Large intestine (tissue), 12 donors: ENCODE data around the gene ATL3. TPM values are rescaled to one million over a fixed set of nuclear protein-coding genes. Genes with fewer than 3 reads are reported as not detected.

Experiments
- DNase-seq, 2 donors: peaks; one replicate each; pipeline versions ENCODE4 v3.0.0 to v3.0.0-alpha.2; 2013
- H3K27ac ChIP-seq: one replicate; pipeline ENCODE4 v1.5.1; 2013; ENCODE audit warnings: low read length
- H3K27me3 ChIP-seq: 2 replicates; pipeline ENCODE4 v1.6.1; 2013; ENCODE audit warnings: low read length; ENCODE audit not compliant: control insufficient read depth, insufficient read depth
- H3K36me3 ChIP-seq: 2 replicates; pipeline ENCODE4 v1.6.1; 2013; ENCODE audit warnings: low read length; ENCODE audit not compliant: control insufficient read depth, insufficient read depth
- H3K4me1 ChIP-seq: one replicate; pipeline ENCODE4 v1.6.1; 2013; ENCODE audit warnings: low read length; ENCODE audit not compliant: control insufficient read depth, insufficient read depth
- H3K4me3 ChIP-seq: one replicate; pipeline ENCODE4 v1.5.1; 2013; ENCODE audit warnings: low read length
- H3K9me3 ChIP-seq: one replicate; pipeline ENCODE4 v1.6.1; 2013; ENCODE audit warnings: mild to moderate bottlenecking, low read depth, low read length, moderate library complexity; ENCODE audit not compliant: control insufficient read depth
- WGBS: methylation state at CpG from one replicate; pipeline ENCODE4 v1.1.5; 2013; ENCODE audit warnings: low lambda C conversion rate; ENCODE audit not compliant: insufficient coverage; 5-methylcytosine and 5-hydroxymethylcytosine counted together
- long read RNA-seq, 11 donors: transcript quantifications; one replicate each; lab custom pipeline, GENCODE V29; 2026
- polyA plus RNA-seq: library from polyadenylated mRNA; unstranded; fragments of 120-200 nt; gene quantifications from one replicate; pipeline ENCODE4 v1.2.1, GENCODE V29; 2013

Gene ATL3
- 10.9 TPM for polyA plus RNA-seq
- long read RNA-seq, donor 1 = 0 reads
- long read RNA-seq, donor 2, full-length matches to known transcripts = 5 of 5 reads
- long read RNA-seq, donor 2, partial matches to known transcripts = 0 of 5 reads
- long read RNA-seq, donor 2, other reads (novel, unspliced or antisense) = 0 of 5 reads
- long read RNA-seq, donor 3 = 0 reads
- long read RNA-seq, donor 4 = 0 reads
- long read RNA-seq, donor 5, full-length matches to known transcripts = 2 of 2 reads
- long read RNA-seq, donor 5, partial matches to known transcripts = 0 of 2 reads
- long read RNA-seq, donor 5, other reads (novel, unspliced or antisense) = 0 of 2 reads
- long read RNA-seq, donor 6, full-length matches to known transcripts = 1 of 1 reads
- long read RNA-seq, donor 6, partial matches to known transcripts = 0 of 1 reads
- long read RNA-seq, donor 6, other reads (novel, unspliced or antisense) = 0 of 1 reads
- long read RNA-seq, donor 7, full-length matches to known transcripts = 1 of 1 reads
- long read RNA-seq, donor 7, partial matches to known transcripts = 0 of 1 reads
- long read RNA-seq, donor 7, other reads (novel, unspliced or antisense) = 0 of 1 reads
- long read RNA-seq, donor 8, full-length matches to known transcripts = 2 of 2 reads
- long read RNA-seq, donor 8, partial matches to known transcripts = 0 of 2 reads
- long read RNA-seq, donor 8, other reads (novel, unspliced or antisense) = 0 of 2 reads
- long read RNA-seq, donor 9 = 0 reads
- long read RNA-seq, donor 10, full-length matches to known transcripts = 3 of 3 reads
- long read RNA-seq, donor 10, partial matches to known transcripts = 0 of 3 reads
- long read RNA-seq, donor 10, other reads (novel, unspliced or antisense) = 0 of 3 reads
- long read RNA-seq, donor 11, full-length matches to known transcripts = 1 of 1 reads
- long read RNA-seq, donor 11, partial matches to known transcripts = 0 of 1 reads
- long read RNA-seq, donor 11, other reads (novel, unspliced or antisense) = 0 of 1 reads

GRCh38 chr11:63671322-63672155 lies at the start of gene ATL3:
TSS of gene ATL3 (minus strand) at chr11:63671376. CDS start at chr11:63671335, 41 bp downstream.
- H3K9me3 ChIP-seq = peaks cover 7% of the 10 kb centered on the region
- peak within 1 kb of the TSS; percentile 66 for H3K4me3 ChIP-seq
- no peaks in the 10 kb centered on the region for H3K4me1 ChIP-seq
- no peaks in the 10 kb centered on the region for H3K36me3 ChIP-seq
- no CpG with 5 or more reads among the region's 69 CpGs for WGBS
- H3K27me3 ChIP-seq = no peaks in the 10 kb centered on the region
- peak within 1 kb of the TSS; percentile 45 for H3K27ac ChIP-seq
- peak; percentile 93 to 97 for DNase-seq

DNA sequence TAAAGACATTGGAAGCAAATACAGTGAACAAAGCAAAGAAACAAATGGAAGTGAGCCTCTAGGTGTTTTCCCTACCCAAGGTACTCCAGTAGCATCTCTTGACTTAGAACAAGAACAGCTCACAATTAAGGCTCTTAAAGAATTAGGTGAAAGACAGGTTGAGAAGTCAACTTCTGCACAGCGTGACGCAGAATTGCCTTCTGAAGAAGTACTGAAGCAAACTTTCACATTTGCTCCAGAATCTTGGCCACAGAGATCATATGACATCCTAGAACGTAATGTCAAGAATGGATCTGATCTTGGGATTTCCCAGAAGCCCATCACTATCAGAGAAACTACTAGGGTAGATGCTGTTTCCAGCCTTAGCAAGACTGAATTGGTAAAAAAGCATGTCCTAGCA lies 49.4 kb upstream of the ATL3 start:
- Histone ChIP-seq H3K9me3 (no peaks in the 10 kb centered on the region), H3K27me3 (no peaks in the 10 kb centered on the region), H3K4me1 (no peaks in the 10 kb centered on the region), H3K4me3 (no peak overlapping the region), H3K27ac (no peak overlapping the region), H3K36me3 (peaks cover 3% of the 10 kb centered on the region)
- no CpG with 5 or more reads among the region's 3 CpGs for WGBS
- DNase-seq = no peak

GRCh38 chr11:63719987-63720386 lies 48.8 kb upstream of the ATL3 start:
- H3K4me3 ChIP-seq = no peak overlapping the region
- no CpG with 5 or more reads among the region's 2 CpGs for WGBS
- H3K27ac ChIP-seq = no peak overlapping the region
- DNase-seq = no peak
- H3K27me3 ChIP-seq = no peaks in the 10 kb centered on the region
- peaks cover 3% of the 10 kb centered on the region for H3K36me3 ChIP-seq
- H3K9me3 ChIP-seq = no peaks in the 10 kb centered on the region
- H3K4me1 ChIP-seq = no peaks in the 10 kb centered on the region

DNA sequence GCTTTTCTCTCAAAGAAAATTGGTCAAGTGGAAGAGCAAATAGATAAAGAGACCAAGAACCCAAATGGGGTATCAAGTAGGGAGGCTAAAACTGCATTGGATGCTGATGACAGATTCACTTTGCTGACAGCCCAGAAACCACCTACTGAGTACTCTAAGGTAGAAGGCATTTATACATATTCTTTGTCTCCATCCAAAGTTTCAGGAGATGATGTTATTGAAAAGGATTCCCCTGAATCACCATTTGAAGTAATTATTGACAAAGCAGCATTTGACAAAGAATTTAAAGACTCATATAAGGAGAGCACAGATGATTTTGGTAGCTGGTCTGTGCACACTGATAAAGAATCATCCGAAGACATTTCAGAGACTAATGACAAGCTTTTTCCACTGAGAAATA lies 47.8 kb upstream of the ATL3 start:
- H3K36me3 ChIP-seq = peaks cover 4% of the 10 kb centered on the region
- WGBS = no CpG with 5 or more reads among the region's 1 CpG
- no peak overlapping the region for H3K27ac ChIP-seq
- H3K4me1 ChIP-seq = no peaks in the 10 kb centered on the region
- H3K9me3 ChIP-seq = no peaks in the 10 kb centered on the region
- no peaks in the 10 kb centered on the region for H3K27me3 ChIP-seq
- no peak for DNase-seq
- H3K4me3 ChIP-seq = no peak overlapping the region

- no peaks in the 10 kb centered on the region for H3K27me3 ChIP-seq
- H3K4me1 ChIP-seq = peaks cover under 1% of the 10 kb centered on the region
- no peaks in the 10 kb centered on the region for H3K9me3 ChIP-seq
- H3K27ac ChIP-seq = no peak overlapping the region
- no peak overlapping the region for H3K4me3 ChIP-seq
- DNase-seq = no peak
- H3K36me3 ChIP-seq = peaks cover 4% of the 10 kb centered on the region
Observed at GRCh38 chr11:63716046-63716445, 44.9 kb upstream of the ATL3 start.

DNA sequence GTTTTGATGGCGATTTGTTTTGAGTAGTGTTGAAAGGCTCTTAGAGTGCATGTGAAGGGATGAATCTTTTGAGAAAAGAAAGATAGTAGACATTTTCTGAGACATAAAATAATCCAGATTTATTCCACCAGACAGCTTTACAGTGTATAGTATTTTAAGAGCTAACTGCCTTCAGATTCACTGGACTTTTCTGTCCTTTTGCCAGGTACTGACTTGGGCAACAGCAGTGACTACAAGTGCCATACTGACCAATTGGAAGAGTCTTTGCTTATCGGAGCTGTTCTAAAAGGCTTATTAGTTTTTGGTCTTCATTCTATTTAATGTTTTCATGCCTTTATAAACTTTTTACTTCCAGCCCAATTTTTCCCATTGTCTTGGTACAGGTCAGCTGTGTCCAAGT lies 42.6 kb upstream of the ATL3 start:
- Histone ChIP-seq H3K36me3 (peaks cover 3% of the 10 kb centered on the region), H3K4me3 (no peak overlapping the region), H3K4me1 (peaks cover 6% of the 10 kb centered on the region), H3K27me3 (no peaks in the 10 kb centered on the region), H3K27ac (no peak overlapping the region), H3K9me3 (no peaks in the 10 kb centered on the region)
- DNase-seq = no peak
- WGBS = no CpG with 5 or more reads among the region's 2 CpGs

DNA sequence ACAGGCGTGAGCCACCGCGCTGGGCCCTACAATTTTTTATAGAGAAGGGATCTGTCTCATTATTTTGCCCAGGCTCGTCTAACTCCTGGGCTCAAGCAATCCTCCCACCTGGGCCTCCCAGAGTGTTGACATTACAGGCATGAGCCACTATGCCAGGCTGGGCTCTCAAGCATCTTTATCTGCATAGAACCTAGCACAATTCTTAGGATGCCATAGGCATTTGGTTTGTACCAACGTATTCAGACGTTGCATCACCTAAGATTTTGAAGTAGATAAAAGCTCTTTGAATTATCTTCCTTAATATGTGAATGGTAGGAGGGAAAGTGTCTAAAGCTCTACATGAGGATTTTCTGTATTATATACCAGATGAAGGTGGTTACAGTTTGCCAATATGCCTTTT lies 40.7 kb upstream of the ATL3 start:
- DNase-seq = no peak
- Histone ChIP-seq H3K9me3 (no peaks in the 10 kb centered on the region), H3K27ac (no peak overlapping the region), H3K36me3 (peaks cover 2% of the 10 kb centered on the region), H3K27me3 (no peaks in the 10 kb centered on the region), H3K4me1 (peaks cover 6% of the 10 kb centered on the region), H3K4me3 (no peak overlapping the region)
- WGBS = 80% methylated on average over 2 of the region's 6 CpGs

DNA sequence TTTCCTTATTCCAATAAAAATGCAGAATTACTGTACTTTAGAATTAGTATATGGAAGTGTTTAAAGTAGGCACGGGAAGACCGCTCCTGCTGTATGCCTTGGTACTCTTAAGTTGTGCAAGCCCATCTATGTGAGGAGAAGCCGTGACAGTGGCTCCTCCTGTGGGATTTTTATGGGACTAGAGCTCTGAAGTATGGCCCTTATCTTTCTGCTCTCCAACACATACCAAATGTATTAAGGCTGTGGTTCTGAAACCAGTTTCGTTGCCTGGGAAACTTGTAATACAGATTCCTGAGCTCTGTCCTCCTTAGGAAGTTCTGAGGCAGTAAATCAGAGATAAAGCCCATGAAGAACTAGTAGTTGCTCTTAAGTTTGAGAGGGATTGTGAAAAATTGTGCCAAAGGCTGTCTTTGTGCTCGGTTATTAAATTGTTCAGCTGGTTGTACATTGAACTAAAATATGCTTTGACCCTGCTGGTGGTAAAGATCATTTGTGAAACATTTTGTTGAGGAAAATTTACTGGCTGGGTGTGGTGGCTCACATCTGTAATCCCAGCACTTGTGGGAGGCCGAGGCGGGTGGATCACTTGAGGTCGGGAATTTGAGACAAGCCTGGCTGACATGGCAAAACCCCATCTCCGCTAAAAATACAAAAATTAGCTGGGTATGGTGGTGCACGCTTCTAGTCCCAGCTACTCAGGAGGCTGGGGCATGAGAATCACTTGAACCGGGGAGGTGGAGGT lies 39.5 kb upstream of the ATL3 start:
- H3K36me3 ChIP-seq = peaks cover 2% of the 10 kb centered on the region
- DNase-seq = peak; percentile 80 to 90
- H3K9me3 ChIP-seq = no peaks in the 10 kb centered on the region
- WGBS = no CpG with 5 or more reads among the region's 11 CpGs
- peaks cover 6% of the 10 kb centered on the region for H3K4me1 ChIP-seq
- no peak overlapping the region for H3K4me3 ChIP-seq
- H3K27me3 ChIP-seq = no peaks in the 10 kb centered on the region
- peak overlapping the region; percentile 39 for H3K27ac ChIP-seq

- DNase-seq = no peak
- 92% methylated on average over 2 of the region's 3 CpGs for WGBS
- Histone ChIP-seq H3K36me3 (no peaks in the 10 kb centered on the region), H3K4me1 (peaks cover 6% of the 10 kb centered on the region), H3K27me3 (no peaks in the 10 kb centered on the region), H3K4me3 (no peak overlapping the region), H3K27ac (no peak overlapping the region), H3K9me3 (no peaks in the 10 kb centered on the region)
Observed at GRCh38 chr11:63709336-63709884, 38.2 kb upstream of the ATL3 start.
